K562 (cell line): ENCODE results near the gene PIANP. TPM values are rescaled to one million over a fixed set of nuclear protein-coding genes. Genes with fewer than 3 reads are reported as not detected.
A peak's percentile ranks its signal among the peaks of the same experiment; 100 is the strongest.

Source experiments
- ARID1B ChIP-seq: fragments of 450-650 bp; IDR thresholded peaks from 2 replicates; pipeline ENCODE4 v1.6.1; 2016; ENCODE audit warnings: antibody characterized with exemption, mild to moderate bottlenecking, inconsistent platforms
- ATF4 ChIP-seq: fragments of 450-650 bp; formaldehyde crosslinking; IDR thresholded peaks from 2 replicates; pipeline ENCODE4 v1.4.0; 2022; ENCODE audit warnings: mild to moderate bottlenecking, moderate library complexity
- BCOR ChIP-seq: fragments of 450-650 bp; IDR thresholded peaks from 2 replicates; pipeline ENCODE4 v1.6.1; 2016
- E2F4 ChIP-seq: sonication (generic); formaldehyde crosslinking; IDR thresholded peaks from 2 replicates; pipeline ENCODE4 v1.8.0; 2022; ENCODE audit warnings: mild to moderate bottlenecking, low read depth, missing genetic modification reagents
- EP300 ChIP-seq: IDR thresholded peaks from 2 replicates; pipeline ENCODE4 v1.6.1; 2012; ENCODE audit warnings: low read length, improper control_type of control experiment
- FOXO4 ChIP-seq: fragments of 450-650 bp; formaldehyde crosslinking; IDR thresholded peaks from 2 replicates; pipeline ENCODE4 v1.4.0; 2020; ENCODE audit warnings: mild to moderate bottlenecking, moderate library complexity
- GATAD2B ChIP-seq: fragments of 450-650 bp; IDR thresholded peaks from 2 replicates; pipeline ENCODE4 v1.6.1; 2017; ENCODE audit warnings: mild to moderate bottlenecking, borderline replicate concordance
- KDM5B ChIP-seq: fragments of 200-600 bp; sonication (generic); IDR thresholded peaks from 2 replicates; pipeline ENCODE4 v1.6.1; 2012; ENCODE audit warnings: low read depth, mild to moderate bottlenecking, moderate library complexity, low read length, control low read depth, inconsistent platforms; ENCODE audit not compliant: insufficient replicate concordance
- MED1 ChIP-seq: sonication (generic); formaldehyde crosslinking; IDR thresholded peaks from 2 replicates; pipeline ENCODE4 v1.8.1; 2023; ENCODE audit warnings: missing genetic modification reagents, borderline replicate concordance
- PPARD ChIP-seq: fragments of 250-450 bp; sonication (Bioruptor Pico); IDR thresholded peaks from 2 replicates; pipeline ENCODE4 v1.8.0; 2022; ENCODE audit warnings: inconsistent platforms, mild to moderate bottlenecking, moderate library complexity
- RBM22 ChIP-seq: fragments of 200-400 bp; formaldehyde crosslinking; IDR thresholded peaks from 2 replicates; pipeline ENCODE4 v1.6.1; 2018; ENCODE audit warnings: low read length, low read depth; ENCODE audit not compliant: poor library complexity, severe bottlenecking
- THAP12 ChIP-seq: fragments of 250-450 bp; sonication (Bioruptor Pico); IDR thresholded peaks from 2 replicates; pipeline ENCODE4 v1.9.0; 2021; ENCODE audit warnings: mild to moderate bottlenecking, inconsistent platforms
- TSHZ1 ChIP-seq: fragments of 250-450 bp; sonication (Bioruptor Pico); IDR thresholded peaks from 2 replicates; pipeline ENCODE4 v1.4.0; 2020; ENCODE audit warnings: mild to moderate bottlenecking, moderate library complexity
- ZNF134 ChIP-seq: fragments of 250-450 bp; sonication (Bioruptor Pico); conservative IDR thresholded peaks from 2 replicates; pipeline ENCODE4 v1.4.0; 2020
- ZNF174 ChIP-seq: fragments of 250-450 bp; sonication (Bioruptor Pico); IDR thresholded peaks from 2 replicates; pipeline ENCODE4 v1.4.0; 2020; ENCODE audit warnings: mild to moderate bottlenecking
- ZNF217 ChIP-seq: sonication (generic); formaldehyde crosslinking; IDR thresholded peaks from 2 replicates; pipeline ENCODE4 v1.8.0; 2022; ENCODE audit warnings: mild to moderate bottlenecking, missing genetic modification reagents
- ZNF583 ChIP-seq: fragments of 250-450 bp; sonication (Bioruptor Pico); IDR thresholded peaks from 2 replicates; pipeline ENCODE4 v1.4.0; 2020
- polyA plus RNA-seq, 8 experiments: library from polyadenylated mRNA; depleted of rRNA in 4 of 8; stranded (reverse) in 5 of 8; unstranded in 3 of 8; fragments of >200 nt; fragmentation: Nextera tagmentation in 2 of 8; fragmentation: Illumina TruSeq in 1 of 8; extraction: Ambion mirVana in 2 of 8; extraction: Trizol in 1 of 8; gene quantifications; 2 replicates each; pipeline versions ENCODE4 v1.2.1 to v1.2.3, GENCODE V29; 2011 to 2014; ENCODE audit warnings: inconsistent platforms in 1 of 8, missing spikeins in 1 of 8
- total RNA-seq, 7 experiments: library from RNA; depleted of rRNA in 6 of 7; stranded (reverse); fragments of >200 nt in 6 of 7; fragmentation: Illumina TruSeq in 2 of 7; extraction: Trizol in 2 of 7; gene quantifications; 2 replicates each; pipeline versions ENCODE4 v1.2.1 to v1.2.3, GENCODE V29; 2011 to 2021; ENCODE audit warnings: low replicate concordance in 1 of 7

PIANP gene
- total and polyA plus RNA-seq, 9 of the 15 experiments (the other 6 are each of a cell fraction or from before 2014, with no cell fraction given) = 0.07 TPM; not detected in 8

- TF ChIP-seq FOXO4 (CRISPR knock-in tag) (no peak), TSHZ1 (CRISPR knock-in tag) (no peak), ZNF217 (CRISPR knock-in tag) (no peak), ZNF134 (CRISPR knock-in tag) (no peak), EP300 (peak; percentile 52), ZNF174 (CRISPR knock-in tag) (no peak), THAP12 (CRISPR knock-in tag) (peak; percentile 33; the same call in 1 of the 2 replicates), E2F4 (CRISPR knock-in tag) (no peak), ZNF583 (CRISPR knock-in tag) (no peak), PPARD (no peak), BCOR (no peak), ATF4 (CRISPR knock-in tag) (no peak), MED1 (no peak), KDM5B (peak; percentile 70), GATAD2B (no peak), RBM22 (no peak), ARID1B (no peak)
Observed at GRCh38 chr12:6723607-6724408, 23.2 kb upstream of the PIANP start, which contains the start of gene COPS7A (continued).
